ENCODE measurements around the gene PICALM. TPM values are rescaled to one million over a fixed set of nuclear protein-coding genes. Genes with fewer than 3 reads are reported as not detected.
"Not testable (repeated sequence)": the region's sequence is repeated elsewhere in the genome, so short reads cannot be mapped to it uniquely, and the experiment has no call there.

The PICALM gene
- total and polyA plus RNA-seq, 2 of the 4 experiments (the other 2 are of a cell fraction): 235 to 453 TPM

GRCh38 chr11:85926653-85927214 lies 142.2 kb downstream of the PICALM start:
- H2AK5ac ChIP-seq (ENCODE audit: low read depth, low read length); H2AK9ac ChIP-seq (replicated peaks; ENCODE audit: low read depth, low read length, poor library complexity); H3K79me1 ChIP-seq (ENCODE audit: low read depth in 1 of 2, low read length in 2 of 2); H4K5ac ChIP-seq (ENCODE audit: low read depth, low read length); H3K36me3 ChIP-seq (ENCODE audit: control insufficient read depth, insufficient read depth, low read length); H3K9ac ChIP-seq (ENCODE audit: low read depth, low read length); H3K27me3 ChIP-seq (ENCODE audit: control insufficient read depth, insufficient read depth, low read length); H2BK5ac ChIP-seq (ENCODE audit: low read depth, low read length, poor library complexity, severe bottlenecking); H3K4me2 ChIP-seq (ENCODE audit: low read depth, low read length); H4K8ac ChIP-seq (ENCODE audit: low read depth in 2 of 2, low read length in 2 of 2); H3K14ac ChIP-seq (replicated peaks; ENCODE audit: low read depth, low read length); H3K4me3 ChIP-seq (ENCODE audit: insufficient read depth, low read depth, low read length); POLR2A ChIA-PET (ENCODE audit: unreplicated experiment); ATAC-seq (ENCODE audit: low read depth); H3K9me3 ChIP-seq (ENCODE audit: control insufficient read depth, insufficient read depth, low read length); H3K4me1 ChIP-seq (ENCODE audit: control insufficient read depth, insufficient read depth, low read length); H2BK15ac ChIP-seq (ENCODE audit: low read depth, low read length); CTCF ChIA-PET; dilution Hi-C loops (cut with HindIII; ENCODE audit: low sequenced_read_pairs, unreplicated experiment); H3K56ac ChIP-seq (ENCODE audit: extremely low read depth, insufficient read depth, low read length); DNase-seq; BruUV-seq (replicated peaks); H3K23ac ChIP-seq (ENCODE audit: low read depth, low read length); intact Hi-C loops (cut with micrococcal nuclease); H3K27ac ChIP-seq (ENCODE audit: insufficient read depth, low read length); H2BK20ac ChIP-seq (ENCODE audit: low read depth, low read length); H4K20me1 ChIP-seq (ENCODE audit: insufficient read depth, low read length); H2BK120ac ChIP-seq (ENCODE audit: low read depth, low read length); H3K9me1 ChIP-seq (ENCODE audit: insufficient read depth, low read length); H3K18ac ChIP-seq (ENCODE audit: low read depth, low read length); H3K4ac ChIP-seq (ENCODE audit: low read depth, low read length); H4K91ac ChIP-seq (ENCODE audit: insufficient read depth, low read depth, low read length); H2AFZ ChIP-seq (replicated peaks; ENCODE audit: low read length, poor library complexity); in situ Hi-C loops (cut with MboI; ENCODE audit: low sequenced_read_pairs): not testable (repeated sequence)
- WGBS, 2 experiments (ENCODE audit: extremely low coverage in 2 of 2, insufficient read length in 1 of 2): no CpG with 5 or more reads among the region's 2 CpGs

Data from IMR-90 (cell line).